ENCODE data around the gene BAZ1B. TPM values are rescaled to one million over a fixed set of nuclear protein-coding genes. Genes with fewer than 3 reads are reported as not detected.
A peak's percentile ranks its signal among the peaks of the same experiment; 100 is the strongest.
"Not testable (repeated sequence)": the region's sequence is repeated elsewhere in the genome, so short reads cannot be mapped to it uniquely, and the experiment has no call there.

The BAZ1B gene
- polyA plus RNA-seq, 12 donors = 48.5 to 62.8 (median 55.3) TPM; not detected in 1

GRCh38 chr7:73447121-73447733 is 74.9 kb downstream of the BAZ1B start:
- no peak for DNase-seq

DNA sequence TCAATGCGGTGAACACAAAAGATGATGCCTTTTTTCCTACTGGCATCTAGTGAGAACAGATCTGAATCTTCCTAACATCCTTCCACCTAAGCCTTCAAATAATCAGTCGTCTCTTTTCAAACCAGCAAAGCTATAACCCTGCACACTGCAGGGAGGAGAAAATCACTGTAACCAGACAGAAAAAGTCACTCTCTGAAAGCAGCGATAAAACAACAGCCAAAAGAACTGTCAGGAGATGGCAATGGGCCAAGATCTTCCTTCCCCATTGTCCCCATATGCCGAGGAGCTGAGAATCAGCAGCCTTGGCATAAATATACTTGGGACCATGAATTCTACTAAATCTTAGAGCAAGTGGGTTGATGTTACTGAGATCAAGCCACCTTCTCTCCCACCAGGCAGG is 75.4 kb downstream of the BAZ1B start:
- no peak for DNase-seq

- peak; percentile 51 for DNase-seq
Observed at GRCh38 chr7:73443548-73444255, 78.4 kb downstream of the BAZ1B start.

DNA sequence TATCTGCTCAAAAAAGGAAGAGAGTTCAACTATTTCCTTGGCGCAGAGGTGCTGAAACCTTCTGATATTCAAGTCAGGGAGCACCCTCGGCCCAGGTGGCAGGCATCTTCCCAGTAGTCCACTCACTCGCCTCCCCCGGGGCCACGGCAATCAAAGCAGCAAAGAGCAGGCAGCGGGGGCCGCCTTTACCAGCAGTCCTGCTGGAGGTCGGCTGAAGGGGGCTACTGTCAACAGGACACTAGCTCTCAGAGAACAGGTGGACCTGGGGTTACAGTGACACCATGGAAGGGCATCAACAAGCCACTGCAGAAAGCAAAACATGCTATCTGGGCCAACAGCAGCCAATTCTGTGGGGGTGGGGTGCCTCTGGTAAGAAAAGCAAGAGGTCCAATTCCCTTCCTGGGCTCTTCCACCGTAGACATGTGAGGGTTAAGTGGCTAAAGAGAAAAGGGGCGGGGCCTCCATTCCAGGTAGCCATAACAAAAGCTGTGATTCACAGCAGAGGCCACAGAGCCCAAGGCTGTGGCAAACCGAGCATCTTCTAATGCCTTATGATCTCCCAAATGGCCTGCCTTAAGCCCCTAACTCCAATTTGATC is 79.1 kb downstream of the BAZ1B start:
- no peak for DNase-seq

- DNase-seq = no peak
Observed at GRCh38 chr7:73442222-73442902, 79.7 kb downstream of the BAZ1B start.

- no peak for DNase-seq
Observed at GRCh38 chr7:73439410-73439704, 82.7 kb downstream of the BAZ1B start.

- DNase-seq = no peak
Observed at GRCh38 chr7:73438547-73439409, 83.3 kb downstream of the BAZ1B start.

DNA sequence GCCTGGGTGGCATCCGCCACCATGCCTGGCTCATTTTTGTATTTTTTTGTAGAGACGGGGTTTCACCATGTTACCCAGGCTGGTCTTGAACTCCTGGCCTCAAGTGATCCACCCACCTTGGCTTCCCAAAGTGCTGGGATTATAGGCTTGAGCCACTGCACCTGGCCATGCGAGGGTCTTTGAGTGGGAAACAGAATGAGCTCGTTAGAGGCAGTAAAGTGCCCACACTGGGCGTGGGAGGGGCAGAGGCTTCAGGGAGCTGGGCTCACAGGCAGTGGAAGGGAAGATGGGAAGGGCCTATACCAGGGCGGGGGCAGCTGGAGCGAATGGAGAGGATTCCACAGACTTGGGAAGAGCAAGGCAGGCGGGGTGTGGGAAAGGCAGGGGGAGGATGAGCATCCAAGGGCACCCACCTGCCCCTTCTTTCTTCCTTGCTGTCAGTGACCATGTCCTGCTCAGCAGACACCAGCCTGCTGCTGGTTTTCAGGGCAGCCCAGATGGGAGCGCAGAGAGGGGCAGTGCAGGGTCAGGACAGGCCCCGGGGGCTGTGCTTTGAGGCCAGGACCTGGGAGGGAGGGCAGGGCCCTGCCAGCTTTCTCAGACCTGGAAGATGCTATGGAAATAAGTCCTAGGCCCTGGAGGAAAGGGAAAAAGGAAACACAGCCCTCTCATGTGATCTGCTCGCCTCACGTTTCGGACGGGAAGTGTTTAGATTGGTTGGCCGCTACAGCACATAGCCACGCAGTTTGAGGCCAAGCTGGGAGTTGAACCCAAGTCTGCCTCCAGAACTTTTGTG is 84.3 kb downstream of the BAZ1B start:
- no peak for DNase-seq

DNA sequence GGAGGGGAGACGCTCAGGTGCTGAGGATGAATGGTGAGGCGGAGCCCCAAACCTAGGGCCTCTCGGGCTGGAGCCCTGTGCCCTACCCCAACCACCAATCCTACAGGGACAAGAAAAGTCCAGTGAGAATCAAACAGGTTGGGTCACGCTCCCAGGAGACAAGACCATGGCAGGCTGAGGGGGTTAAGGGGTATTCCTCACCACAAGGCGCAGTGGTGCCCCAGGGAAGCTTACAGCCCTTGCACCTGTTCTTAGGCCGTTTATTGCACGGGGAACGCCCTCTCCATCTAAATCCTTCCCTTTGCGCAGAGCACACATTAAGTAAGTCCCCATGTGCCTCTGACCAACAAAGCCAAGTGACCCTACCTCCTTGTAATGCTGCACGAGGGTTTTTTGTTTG is 85.0 kb downstream of the BAZ1B start:
- DNase-seq = no peak

DNA sequence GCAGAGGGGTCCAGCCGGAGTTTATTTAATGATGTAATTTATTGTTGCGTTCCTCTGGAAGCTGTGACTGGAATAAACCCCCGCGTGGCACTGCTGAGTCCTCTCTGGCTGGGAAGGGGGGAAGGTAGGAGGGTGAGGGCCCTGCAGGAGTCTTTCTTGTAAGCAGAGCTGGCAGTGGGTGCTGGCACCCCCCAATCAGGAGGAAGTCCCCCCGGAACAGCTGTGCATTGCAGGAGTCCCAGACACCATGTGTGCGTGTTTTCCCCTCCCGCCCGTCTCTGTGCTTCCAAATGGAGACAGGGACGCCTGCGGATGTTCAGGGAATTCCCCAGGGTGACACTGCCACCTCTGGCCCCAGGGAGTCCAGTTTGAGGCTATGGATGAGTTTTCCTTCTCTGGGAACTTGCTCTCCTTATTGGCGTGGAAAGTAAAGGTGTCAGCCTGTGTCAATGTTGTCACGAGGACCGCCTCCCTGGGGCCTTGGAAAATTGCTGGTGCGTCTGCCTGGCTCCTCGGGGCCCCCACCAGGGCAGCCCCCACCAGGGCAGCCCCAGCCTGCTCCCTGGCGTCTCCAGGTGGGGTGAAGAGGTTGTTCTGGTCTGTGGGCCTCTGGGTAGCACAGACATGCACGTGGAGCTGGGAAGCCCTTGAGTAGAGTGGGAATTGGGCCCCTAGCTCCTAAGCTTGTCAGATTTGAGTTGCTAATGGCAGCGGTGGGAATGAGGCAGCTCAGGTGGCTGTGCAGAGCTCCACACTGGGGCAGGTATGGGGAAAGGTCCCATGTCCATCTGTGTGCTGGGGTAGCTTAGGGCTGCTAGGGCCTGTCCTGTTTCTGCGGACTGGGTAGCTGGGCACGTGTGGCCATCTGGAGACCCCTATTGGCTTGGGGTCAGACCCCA is 85.8 kb downstream of the BAZ1B start:
- DNase-seq = no peak

DNA sequence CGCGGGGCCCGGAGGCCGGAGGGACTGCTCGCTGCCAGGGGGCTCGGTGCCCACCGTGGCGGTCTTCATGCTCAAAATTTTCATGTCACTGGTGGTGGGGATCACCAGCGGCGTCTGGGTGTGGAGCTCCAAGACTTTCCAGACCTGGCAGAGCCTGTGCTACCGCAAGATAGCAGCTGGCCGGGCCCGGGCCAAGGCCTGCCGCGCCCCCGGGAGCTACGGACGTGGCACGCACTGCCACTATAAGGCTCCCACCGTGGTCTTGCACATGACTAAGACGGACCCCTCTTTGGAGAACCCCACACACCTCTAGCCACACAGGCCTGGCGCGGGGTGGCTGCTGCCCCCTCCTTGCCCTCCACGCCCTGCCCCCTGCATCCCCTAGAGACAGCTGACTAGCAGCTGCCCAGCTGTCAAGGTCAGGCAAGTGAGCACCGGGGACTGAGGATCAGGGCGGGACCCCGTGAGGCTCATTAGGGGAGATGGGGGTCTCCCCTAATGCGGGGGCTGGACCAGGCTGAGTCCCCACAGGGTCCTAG is 86.6 kb downstream of the BAZ1B start:
- DNase-seq = no peak

DNA sequence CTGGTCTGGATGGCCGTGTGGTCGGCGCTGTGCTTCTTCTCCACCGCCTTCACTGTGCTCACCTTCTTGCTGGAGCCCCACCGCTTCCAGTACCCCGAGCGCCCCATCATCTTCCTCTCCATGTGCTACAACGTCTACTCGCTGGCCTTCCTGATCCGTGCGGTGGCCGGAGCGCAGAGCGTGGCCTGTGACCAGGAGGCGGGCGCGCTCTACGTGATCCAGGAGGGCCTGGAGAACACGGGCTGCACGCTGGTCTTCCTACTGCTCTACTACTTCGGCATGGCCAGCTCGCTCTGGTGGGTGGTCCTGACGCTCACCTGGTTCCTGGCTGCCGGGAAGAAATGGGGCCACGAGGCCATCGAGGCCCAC is 87.4 kb downstream of the BAZ1B start:
- DNase-seq = no peak

DNA sequence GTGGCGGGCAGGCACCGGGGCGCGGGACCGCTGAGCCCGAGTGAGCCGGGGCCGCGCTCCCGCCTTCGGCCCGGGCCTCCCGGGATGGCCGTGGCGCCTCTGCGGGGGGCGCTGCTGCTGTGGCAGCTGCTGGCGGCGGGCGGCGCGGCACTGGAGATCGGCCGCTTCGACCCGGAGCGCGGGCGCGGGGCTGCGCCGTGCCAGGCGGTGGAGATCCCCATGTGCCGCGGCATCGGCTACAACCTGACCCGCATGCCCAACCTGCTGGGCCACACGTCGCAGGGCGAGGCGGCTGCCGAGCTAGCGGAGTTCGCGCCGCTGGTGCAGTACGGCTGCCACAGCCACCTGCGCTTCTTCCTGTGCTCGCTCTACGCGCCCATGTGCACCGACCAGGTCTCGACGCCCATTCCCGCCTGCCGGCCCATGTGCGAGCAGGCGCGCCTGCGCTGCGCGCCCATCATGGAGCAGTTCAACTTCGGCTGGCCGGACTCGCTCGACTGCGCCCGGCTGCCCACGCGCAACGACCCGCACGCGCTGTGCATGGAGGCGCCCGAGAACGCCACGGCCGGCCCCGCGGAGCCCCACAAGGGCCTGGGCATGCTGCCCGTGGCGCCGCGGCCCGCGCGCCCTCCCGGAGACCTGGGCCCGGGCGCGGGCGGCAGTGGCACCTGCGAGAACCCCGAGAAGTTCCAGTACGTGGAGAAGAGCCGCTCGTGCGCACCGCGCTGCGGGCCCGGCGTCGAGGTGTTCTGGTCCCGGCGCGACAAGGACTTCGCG is 88.0 kb downstream of the BAZ1B start:
- DNase-seq = no peak

DNA sequence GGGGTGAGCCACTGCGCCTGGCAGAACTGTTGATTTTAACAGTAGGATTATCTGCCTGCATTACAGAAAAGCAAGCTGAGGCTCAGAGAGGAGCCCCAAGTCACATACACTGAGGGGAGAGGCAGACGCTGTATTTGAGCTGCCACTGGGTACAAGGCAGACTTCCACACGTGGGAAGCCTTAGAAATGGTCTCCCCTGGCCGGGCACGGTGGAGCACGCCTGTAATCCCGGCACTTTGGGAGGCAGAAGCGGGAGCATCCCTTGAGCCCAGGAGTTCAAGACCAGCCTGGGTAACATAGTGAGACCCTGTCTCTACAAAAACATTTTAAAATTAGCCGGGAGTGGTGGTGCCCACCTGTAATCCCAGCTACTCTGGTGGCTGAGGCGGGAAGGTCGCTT is 89.4 kb downstream of the BAZ1B start:
- DNase-seq = no peak

DNA sequence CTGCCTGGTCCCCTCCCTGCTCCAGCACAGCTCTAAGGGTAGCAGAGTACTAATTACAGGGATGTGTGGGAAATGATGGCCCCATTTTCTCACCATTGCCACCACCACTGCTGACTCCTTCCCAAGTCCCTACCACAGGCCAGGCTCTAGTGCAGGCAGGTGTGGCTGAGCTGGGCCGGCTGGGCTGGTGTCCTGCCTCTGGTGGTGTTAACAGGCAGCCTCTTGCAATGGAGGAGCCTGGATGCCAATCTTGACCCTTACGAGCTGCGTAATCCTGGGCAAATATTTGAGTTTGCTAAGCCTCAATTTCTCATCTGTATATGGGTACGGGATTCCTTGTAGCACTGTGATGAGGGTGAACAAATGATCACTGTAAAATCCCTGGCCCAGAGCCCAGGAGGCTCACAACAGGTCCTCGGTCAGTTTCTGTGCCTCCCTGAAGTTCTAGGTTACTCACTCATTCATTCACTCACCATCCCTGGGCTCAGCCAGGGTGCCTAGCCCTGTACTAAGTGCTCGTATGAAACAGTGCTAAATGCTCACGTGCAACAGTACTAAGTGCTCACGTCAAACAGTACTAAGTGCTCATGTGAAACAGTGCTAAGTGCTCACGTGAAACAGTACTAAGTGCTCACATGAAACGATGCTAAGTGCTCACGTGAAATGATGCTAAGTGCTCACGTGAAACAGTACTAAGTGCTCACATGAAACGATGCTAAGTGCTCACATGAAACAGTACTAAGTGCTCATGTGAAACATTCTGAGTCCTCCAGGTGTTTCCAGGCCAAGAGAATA is 90.9 kb downstream of the BAZ1B start:
- DNase-seq = no peak

GRCh38 chr7:73430540-73430939 is 91.6 kb downstream of the BAZ1B start:
- not testable (repeated sequence) for DNase-seq

- no peak for DNase-seq
Observed at GRCh38 chr7:73429622-73430505, 92.2 kb downstream of the BAZ1B start.
